GM23248 (cell line): ENCODE data around the gene TSPAN14.
"Not testable (repeated sequence)": the region's sequence is repeated elsewhere in the genome, so short reads cannot be mapped to it uniquely, and the experiment has no call there.

Experiments used
- EZH2 ChIP-seq: fragments of 200-600 bp; sonication (generic); IDR thresholded peaks from 2 replicates; pipeline ENCODE4 v1.6.1; 2018; ENCODE audit warnings: antibody characterized with exemption, mild to moderate bottlenecking; ENCODE audit not compliant: insufficient read depth, poor library complexity, severe bottlenecking
- EZH2phosphoT487 ChIP-seq: fragments of 200-600 bp; sonication (generic); IDR thresholded peaks from 2 replicates; pipeline ENCODE4 v1.6.1; 2018; ENCODE audit warnings: antibody characterized with exemption, moderate library complexity, mild to moderate bottlenecking, low read depth; ENCODE audit not compliant: insufficient read depth

GRCh38 chr10:80475641-80476040 lies 21.5 kb downstream of the TSPAN14 start:
- TF ChIP-seq EZH2, EZH2phosphoT487: not testable (repeated sequence)
